ENCODE data around the gene DACT1.

The DACT1 gene

DNA sequence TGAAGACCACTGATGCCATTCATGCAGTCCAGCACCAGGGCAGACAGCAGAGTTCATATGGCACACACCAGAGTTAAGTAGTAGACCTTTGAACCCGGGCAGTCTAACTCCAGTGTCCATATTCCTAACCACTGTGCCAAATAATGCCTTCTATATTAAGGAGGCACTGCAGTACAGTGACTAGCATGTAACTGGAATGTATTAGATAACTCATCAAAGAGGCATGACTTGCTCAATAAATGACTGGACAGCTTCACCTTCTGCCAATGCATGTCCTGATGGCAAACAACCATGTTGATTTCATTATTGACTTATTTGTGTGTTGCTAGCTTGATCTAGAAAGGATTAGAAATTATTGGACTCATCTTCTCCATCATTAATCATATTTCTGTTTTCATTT is 40.2 kb downstream of the DACT1 start:
- Histone ChIP-seq H3K9me3 (ENCODE audit: control insufficient read depth, low read length) (no peaks in the 10 kb centered on the region), H3K4me3 (ENCODE audit: insufficient read depth, low read depth, low read length) (no peak overlapping the region), H3K36me3 (ENCODE audit: control insufficient read depth, insufficient read depth, low read length) (no peaks in the 10 kb centered on the region), H3K27me3 (ENCODE audit: control insufficient read depth, insufficient read depth, low read length, poor library complexity, severe bottlenecking) (no peaks in the 10 kb centered on the region), H3K27ac (ENCODE audit: insufficient read depth, low read depth, low read length, poor library complexity, severe bottlenecking) (no peak overlapping the region), H3K4me1 (ENCODE audit: control insufficient read depth, insufficient read depth, low read length) (no peaks in the 10 kb centered on the region)
- WGBS, 2 experiments = 91 to 100% methylated on average over 1 of the region's 1 CpG

DNA sequence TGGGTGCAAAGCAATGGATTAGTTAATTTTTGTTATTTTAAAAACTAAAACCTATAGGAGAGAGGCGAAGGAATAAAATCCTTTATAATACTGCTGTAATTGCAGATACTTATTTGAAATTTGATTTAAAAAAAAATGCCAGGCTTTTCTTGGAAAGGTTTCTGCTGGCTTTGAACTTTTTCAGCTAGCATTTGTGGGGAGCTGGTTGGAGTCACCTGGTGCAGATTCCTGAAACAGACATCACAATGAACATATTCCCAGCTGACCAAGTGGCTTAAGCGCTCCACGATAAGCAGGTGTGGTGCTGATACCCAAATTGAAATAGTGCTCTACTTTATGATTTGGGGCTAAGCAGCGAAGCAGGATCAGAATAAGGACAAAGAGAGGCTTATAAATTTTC is 42.9 kb downstream of the DACT1 start:
- H3K27ac ChIP-seq (ENCODE audit: insufficient read depth, low read depth, low read length, poor library complexity, severe bottlenecking) = no peak overlapping the region
- H3K4me1 ChIP-seq (ENCODE audit: control insufficient read depth, insufficient read depth, low read length) = no peaks in the 10 kb centered on the region
- 91 to 94% methylated on average over 3 to 4 of the region's 4 CpGs for WGBS, 2 experiments

DNA sequence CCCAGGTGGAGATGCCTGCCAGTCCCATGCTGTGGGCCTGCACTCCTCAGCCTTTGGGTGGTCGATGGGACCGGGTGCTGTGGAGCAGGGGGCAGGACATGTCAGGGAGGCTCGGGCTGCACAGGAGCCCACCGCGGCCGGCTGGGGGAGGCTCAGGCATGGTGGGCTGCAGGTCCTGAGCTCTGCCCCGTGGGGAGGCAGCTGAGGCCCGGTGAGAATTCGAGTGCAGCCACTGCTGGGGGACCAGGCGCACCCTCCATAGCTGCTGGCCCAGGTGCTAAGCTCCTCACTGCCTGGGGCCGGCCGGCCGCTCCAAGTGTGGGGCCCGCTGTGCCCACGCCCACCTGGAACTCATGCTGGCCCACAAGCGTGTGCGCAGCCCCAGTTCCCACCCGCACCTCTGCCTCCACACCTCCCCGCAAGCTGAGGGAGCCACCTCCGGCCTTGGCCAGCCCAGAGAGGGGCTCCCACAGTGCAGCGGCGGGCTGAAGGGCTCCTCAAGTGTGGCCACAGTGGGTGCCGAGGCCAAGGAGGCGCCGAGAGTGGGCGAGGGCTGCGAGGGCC is 49.6 kb downstream of the DACT1 start:
- 96% methylated on average over 22 to 27 of the region's 27 CpGs for WGBS, 2 experiments
- no peaks in the 10 kb centered on the region for H3K27me3 ChIP-seq (ENCODE audit: control insufficient read depth, insufficient read depth, low read length, poor library complexity, severe bottlenecking)
- no peak overlapping the region for H3K4me3 ChIP-seq (ENCODE audit: insufficient read depth, low read depth, low read length)
- peaks cover 2% of the 10 kb centered on the region for H3K9me3 ChIP-seq (ENCODE audit: control insufficient read depth, low read length)
- no peaks in the 10 kb centered on the region for H3K4me1 ChIP-seq (ENCODE audit: control insufficient read depth, insufficient read depth, low read length)
- no peaks in the 10 kb centered on the region for H3K36me3 ChIP-seq (ENCODE audit: control insufficient read depth, insufficient read depth, low read length)
- H3K27ac ChIP-seq (ENCODE audit: insufficient read depth, low read depth, low read length, poor library complexity, severe bottlenecking) = no peak overlapping the region

More for the DNA sequence above, 42.9 kb downstream of the DACT1 start:
- no peak overlapping the region for H3K4me3 ChIP-seq (ENCODE audit: insufficient read depth, low read depth, low read length)
- no peaks in the 10 kb centered on the region for H3K9me3 ChIP-seq (ENCODE audit: control insufficient read depth, low read length)
- no peaks in the 10 kb centered on the region for H3K36me3 ChIP-seq (ENCODE audit: control insufficient read depth, insufficient read depth, low read length)
- no peaks in the 10 kb centered on the region for H3K27me3 ChIP-seq (ENCODE audit: control insufficient read depth, insufficient read depth, low read length, poor library complexity, severe bottlenecking)

GRCh38 chr14:58690801-58691516 is 53.2 kb downstream of the DACT1 start:
- no peaks in the 10 kb centered on the region for H3K27me3 ChIP-seq (ENCODE audit: control insufficient read depth, insufficient read depth, low read length, poor library complexity, severe bottlenecking)
- no peak overlapping the region for H3K27ac ChIP-seq (ENCODE audit: insufficient read depth, low read depth, low read length, poor library complexity, severe bottlenecking)
- H3K4me3 ChIP-seq (ENCODE audit: insufficient read depth, low read depth, low read length) = no peak overlapping the region
- H3K36me3 ChIP-seq (ENCODE audit: control insufficient read depth, insufficient read depth, low read length) = no peaks in the 10 kb centered on the region
- WGBS, 2 experiments = 95 to 96% methylated on average over 14 of the region's 14 CpGs
- no peaks in the 10 kb centered on the region for H3K4me1 ChIP-seq (ENCODE audit: control insufficient read depth, insufficient read depth, low read length)
- peaks cover 2% of the 10 kb centered on the region for H3K9me3 ChIP-seq (ENCODE audit: control insufficient read depth, low read length)

DNA sequence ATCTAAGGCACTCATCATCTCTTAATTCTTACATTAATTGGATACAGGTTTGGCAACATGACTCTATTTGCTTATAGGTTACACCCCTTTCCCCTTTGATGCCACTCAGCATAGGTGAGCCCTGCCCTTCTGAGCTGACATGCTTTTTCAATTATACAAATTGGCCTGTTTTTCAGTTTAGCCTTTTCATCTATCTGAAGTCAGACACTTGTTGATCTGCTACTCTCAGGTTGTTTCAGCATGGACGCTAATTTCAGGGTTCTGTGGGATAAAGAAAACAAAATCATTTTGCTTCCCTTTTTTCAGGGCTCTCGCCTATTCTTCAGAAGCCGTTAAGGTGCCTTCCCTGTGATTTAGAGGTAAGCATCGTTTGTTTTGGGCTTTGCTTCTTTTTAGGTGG is 55.3 kb downstream of the DACT1 start:
- H3K27me3 ChIP-seq (ENCODE audit: control insufficient read depth, insufficient read depth, low read length, poor library complexity, severe bottlenecking) = no peaks in the 10 kb centered on the region
- 93 to 95% methylated on average over 4 of the region's 4 CpGs for WGBS, 2 experiments
- H3K27ac ChIP-seq (ENCODE audit: insufficient read depth, low read depth, low read length, poor library complexity, severe bottlenecking) = no peak overlapping the region
- no peak overlapping the region for H3K4me3 ChIP-seq (ENCODE audit: insufficient read depth, low read depth, low read length)
- no peaks in the 10 kb centered on the region for H3K9me3 ChIP-seq (ENCODE audit: control insufficient read depth, low read length)
- H3K36me3 ChIP-seq (ENCODE audit: control insufficient read depth, insufficient read depth, low read length) = no peaks in the 10 kb centered on the region
- peaks cover 4% of the 10 kb centered on the region for H3K4me1 ChIP-seq (ENCODE audit: control insufficient read depth, insufficient read depth, low read length)

GRCh38 chr14:58695514-58695913 is 57.8 kb downstream of the DACT1 start:
- Histone ChIP-seq H3K4me1 (ENCODE audit: control insufficient read depth, insufficient read depth, low read length) (peaks cover 7% of the 10 kb centered on the region), H3K27me3 (ENCODE audit: control insufficient read depth, insufficient read depth, low read length, poor library complexity, severe bottlenecking) (no peaks in the 10 kb centered on the region), H3K27ac (ENCODE audit: insufficient read depth, low read depth, low read length, poor library complexity, severe bottlenecking) (no peak overlapping the region), H3K9me3 (ENCODE audit: control insufficient read depth, low read length) (no peaks in the 10 kb centered on the region), H3K36me3 (ENCODE audit: control insufficient read depth, insufficient read depth, low read length) (no peaks in the 10 kb centered on the region), H3K4me3 (ENCODE audit: insufficient read depth, low read depth, low read length) (no peak overlapping the region)
- WGBS, 2 experiments = 88 to 98% methylated on average over 1 of the region's 1 CpG

- Histone ChIP-seq H3K4me1 (ENCODE audit: control insufficient read depth, insufficient read depth, low read length) (peaks cover 7% of the 10 kb centered on the region), H3K9me3 (ENCODE audit: control insufficient read depth, low read length) (no peaks in the 10 kb centered on the region), H3K27me3 (ENCODE audit: control insufficient read depth, insufficient read depth, low read length, poor library complexity, severe bottlenecking) (no peaks in the 10 kb centered on the region), H3K4me3 (ENCODE audit: insufficient read depth, low read depth, low read length) (no peak overlapping the region), H3K36me3 (ENCODE audit: control insufficient read depth, insufficient read depth, low read length) (no peaks in the 10 kb centered on the region), H3K27ac (ENCODE audit: insufficient read depth, low read depth, low read length, poor library complexity, severe bottlenecking) (no peak overlapping the region)
- 81 to 85% methylated on average over 2 of the region's 2 CpGs for WGBS, 2 experiments
Measured at GRCh38 chr14:58697266-58697929, 59.6 kb downstream of the DACT1 start.

Measured in ectodermal cell (in vitro differentiated cells).